ENCODE data around the gene VCL.
"Not testable (repeated sequence)": the region's sequence is repeated elsewhere in the genome, so short reads cannot be mapped to it uniquely, and the experiment has no call there.

Gene VCL

DNA sequence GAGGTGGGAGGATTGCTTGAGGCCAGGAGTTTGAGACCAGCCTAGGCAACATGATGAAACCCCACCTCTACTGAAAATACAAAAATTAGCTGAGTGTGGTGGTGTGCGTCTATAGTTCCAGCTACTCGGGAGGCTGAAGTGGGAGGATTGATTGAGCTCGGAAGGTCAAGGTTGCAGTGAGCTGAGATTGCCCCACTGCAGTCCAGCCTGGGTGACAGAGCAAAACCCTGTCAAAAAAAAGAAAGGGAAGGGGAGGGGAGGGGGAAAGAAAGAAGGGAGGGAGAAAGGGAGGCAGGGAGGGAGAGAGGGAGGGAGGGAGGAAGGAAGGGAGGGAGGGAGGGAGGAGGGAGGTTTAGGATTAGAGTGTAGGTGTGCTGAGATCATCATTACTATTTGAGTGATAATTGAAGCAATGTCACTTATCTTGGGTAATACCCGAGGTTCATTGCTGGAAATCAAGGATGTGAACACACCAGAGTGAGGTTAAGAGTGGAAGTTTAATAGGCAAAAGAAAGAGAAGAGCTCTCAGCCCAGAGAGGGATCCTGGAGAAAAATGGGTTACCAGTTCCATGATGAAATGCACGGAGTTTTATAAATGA, 27.6 kb downstream of the VCL start:
- Histone ChIP-seq H3K9me3 (ENCODE audit: control extremely low read depth in 1 of 5, control insufficient read depth in 4 of 5, insufficient read depth in 2 of 5, low read depth in 1 of 5, low read length in 4 of 5) (no peaks in the 10 kb centered on the region), H3K27ac (ENCODE audit: insufficient read depth in 1 of 2, low read depth in 1 of 2, low read length in 2 of 2, poor library complexity in 1 of 2, severe bottlenecking in 2 of 2) (no peak overlapping the region), H3K36me3 (ENCODE audit: control insufficient read depth in 4 of 4, insufficient read depth in 4 of 4, low read length in 3 of 4) (peaks cover 0 to 3% (median 0%) of the 10 kb centered on the region in 4 experiments), H3K27me3 (replicated peaks in 2 of 5; ENCODE audit: control insufficient read depth in 4 of 5, insufficient read depth in 5 of 5, low read length in 4 of 5) (no peaks in the 10 kb centered on the region), H3K4me1 (ENCODE audit: control extremely low read depth in 1 of 4, control insufficient read depth in 4 of 4, insufficient read depth in 4 of 4, low read length in 3 of 4) (peaks cover 2 to 36% (median 20%) of the 10 kb centered on the region in 4 experiments), H3K4me3 (ENCODE audit: control insufficient read depth in 1 of 7, extremely low read depth in 1 of 7, insufficient read depth in 4 of 7, low read depth in 2 of 7, low read length in 6 of 7) (no peak overlapping the region)
- ChIA-PET POLR2A (interaction anchor here (0.8 kb wide), 1 partner anchor 34 kb away, joined by 3 read pairs; no protein-coding TSS in a partner anchor), CTCF (interaction anchor here (1.2 to 2.5 kb wide), 3 partner anchors 11 to 85 kb away, joined by 4 to 11 read pairs (median 8); no protein-coding TSS in a partner anchor)
- 92% methylated on average over 4 of the region's 5 CpGs for WGBS (ENCODE audit: insufficient coverage)
- no peak for DNase-seq

DNA sequence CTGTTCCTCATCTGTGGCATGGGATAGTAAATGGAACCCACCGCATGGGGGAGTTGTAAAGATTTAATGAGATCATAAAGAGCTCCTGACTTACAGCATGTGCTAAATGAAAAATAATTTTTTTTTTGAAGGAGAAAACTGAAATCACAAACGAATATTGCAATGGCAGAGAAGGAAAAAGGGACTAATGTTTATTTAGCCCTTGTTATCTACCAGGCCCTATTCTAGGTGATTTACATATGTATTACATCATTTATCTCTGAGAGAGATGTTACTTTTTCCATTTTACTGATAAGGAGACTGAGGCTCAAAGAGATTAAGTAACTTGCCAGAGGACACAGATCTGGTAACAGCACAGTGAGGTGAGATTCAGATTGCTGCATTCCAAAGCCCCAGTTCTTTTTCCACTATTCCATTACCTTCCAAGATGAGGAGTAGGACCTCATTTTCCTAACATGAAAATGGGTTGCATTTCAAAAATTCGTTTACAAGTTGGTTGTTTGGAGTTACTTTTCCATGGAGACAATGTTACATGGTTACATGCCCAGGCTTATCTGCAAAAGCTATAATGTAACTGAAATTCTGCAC, 28.6 kb downstream of the VCL start:
- no peak overlapping the region for H3K27ac ChIP-seq (ENCODE audit: insufficient read depth in 1 of 2, low read depth in 1 of 2, low read length in 2 of 2, poor library complexity in 1 of 2, severe bottlenecking in 2 of 2)
- 69% methylated on average over 2 of the region's 3 CpGs for WGBS (ENCODE audit: insufficient coverage)
- CTCF ChIA-PET, result interaction anchor here (0.9 to 2.5 kb wide), 6 partner anchors 9 to 140 kb away, joined by 3 to 11 read pairs (median 4); no protein-coding TSS in a partner anchor

DNA sequence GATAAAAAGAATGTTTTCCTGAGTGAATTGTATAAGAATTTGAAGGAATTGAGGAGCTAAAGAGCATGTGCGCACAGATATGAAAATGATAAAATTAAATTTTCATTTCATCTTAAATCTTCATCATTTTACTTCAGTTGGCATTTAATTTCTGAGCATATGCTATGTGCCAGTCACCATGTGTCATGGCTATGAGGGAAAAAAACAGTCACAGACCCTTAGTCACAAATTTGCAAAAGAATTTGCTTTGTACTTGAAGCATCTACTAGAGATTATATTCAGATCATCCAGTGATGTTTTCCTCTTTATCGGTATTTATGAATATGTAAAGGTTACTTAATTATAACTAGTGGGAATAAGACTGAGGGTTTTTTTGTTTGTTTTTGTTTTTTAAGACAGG, 29.8 kb downstream of the VCL start:
- peaks cover 0 to 28% (median 16%) of the 10 kb centered on the region in 4 experiments for H3K4me1 ChIP-seq (ENCODE audit: control extremely low read depth in 1 of 4, control insufficient read depth in 4 of 4, insufficient read depth in 4 of 4, low read length in 3 of 4)
- POLR2A ChIA-PET, result no interaction called here

More for the DNA sequence above, 28.6 kb downstream of the VCL start:
- POLR2A ChIA-PET, result interaction anchor here (0.6 kb wide), 1 partner anchor 605 kb away, joined by 3 read pairs; no protein-coding TSS in a partner anchor
- H3K9me3 ChIP-seq (ENCODE audit: control extremely low read depth in 1 of 5, control insufficient read depth in 4 of 5, insufficient read depth in 2 of 5, low read depth in 1 of 5, low read length in 4 of 5), result no peaks in the 10 kb centered on the region
- no peak overlapping the region for H3K4me3 ChIP-seq (ENCODE audit: control insufficient read depth in 1 of 7, extremely low read depth in 1 of 7, insufficient read depth in 4 of 7, low read depth in 2 of 7, low read length in 6 of 7)
- H3K36me3 ChIP-seq (ENCODE audit: control insufficient read depth in 4 of 4, insufficient read depth in 4 of 4, low read length in 3 of 4), result peaks cover 0 to 3% (median 0%) of the 10 kb centered on the region in 4 experiments
- DNase-seq, result no peak
- no peaks in the 10 kb centered on the region for H3K27me3 ChIP-seq (replicated peaks in 2 of 5; ENCODE audit: control insufficient read depth in 4 of 5, insufficient read depth in 5 of 5, low read length in 4 of 5)
- H3K4me1 ChIP-seq (ENCODE audit: control extremely low read depth in 1 of 4, control insufficient read depth in 4 of 4, insufficient read depth in 4 of 4, low read length in 3 of 4), result peaks cover 2 to 32% (median 18%) of the 10 kb centered on the region in 4 experiments

GRCh38 chr10:74029943-74030342, 32.0 kb downstream of the VCL start:
- POLR2A ChIA-PET, result no interaction called here
- H3K27ac ChIP-seq (ENCODE audit: insufficient read depth in 1 of 2, low read depth in 1 of 2, low read length in 2 of 2, poor library complexity in 1 of 2, severe bottlenecking in 2 of 2), result no peak overlapping the region
- peaks cover 0 to 2% (median 0%) of the 10 kb centered on the region in 4 experiments for H3K36me3 ChIP-seq (ENCODE audit: control insufficient read depth in 4 of 4, insufficient read depth in 4 of 4, low read length in 3 of 4)
- H3K27me3 ChIP-seq (replicated peaks in 2 of 5; ENCODE audit: control insufficient read depth in 4 of 5, insufficient read depth in 5 of 5, low read length in 4 of 5), result no peaks in the 10 kb centered on the region
- H3K4me3 ChIP-seq (ENCODE audit: control insufficient read depth in 1 of 7, extremely low read depth in 1 of 7, insufficient read depth in 4 of 7, low read depth in 2 of 7, low read length in 6 of 7), result no peak overlapping the region
- H3K4me1 ChIP-seq (ENCODE audit: control extremely low read depth in 1 of 4, control insufficient read depth in 4 of 4, insufficient read depth in 4 of 4, low read length in 3 of 4), result peaks cover 3 to 31% (median 17%) of the 10 kb centered on the region in 4 experiments
- no peaks in the 10 kb centered on the region for H3K9me3 ChIP-seq (ENCODE audit: control extremely low read depth in 1 of 5, control insufficient read depth in 4 of 5, insufficient read depth in 2 of 5, low read depth in 1 of 5, low read length in 4 of 5)
- no peak for DNase-seq
- CTCF ChIA-PET, result interaction anchor here (0.7 to 1.7 kb wide), 5 partner anchors 9 to 90 kb away, joined by 3 to 4 read pairs (median 3); no protein-coding TSS in a partner anchor
- WGBS (ENCODE audit: insufficient coverage), result 100% methylated on average over 1 of the region's 1 CpG

More for the DNA sequence above, 29.8 kb downstream of the VCL start:
- CTCF ChIA-PET, result interaction anchor here (0.9 to 1.4 kb wide), 4 partner anchors 16 to 141 kb away, joined by 3 read pairs; no protein-coding TSS in a partner anchor
- WGBS (ENCODE audit: insufficient coverage), result no CpG with 5 or more reads among the region's 2 CpGs
- Histone ChIP-seq H3K9me3 (ENCODE audit: control extremely low read depth in 1 of 5, control insufficient read depth in 4 of 5, insufficient read depth in 2 of 5, low read depth in 1 of 5, low read length in 4 of 5) (no peaks in the 10 kb centered on the region), H3K27ac (ENCODE audit: insufficient read depth in 1 of 2, low read depth in 1 of 2, low read length in 2 of 2, poor library complexity in 1 of 2, severe bottlenecking in 2 of 2) (no peak overlapping the region), H3K36me3 (ENCODE audit: control insufficient read depth in 4 of 4, insufficient read depth in 4 of 4, low read length in 3 of 4) (peaks cover 0 to 3% (median 0%) of the 10 kb centered on the region in 4 experiments), H3K27me3 (replicated peaks in 2 of 5; ENCODE audit: control insufficient read depth in 4 of 5, insufficient read depth in 5 of 5, low read length in 4 of 5) (no peaks in the 10 kb centered on the region), H3K4me3 (ENCODE audit: control insufficient read depth in 1 of 7, extremely low read depth in 1 of 7, insufficient read depth in 4 of 7, low read depth in 2 of 7, low read length in 6 of 7) (no peak overlapping the region)
- no peak for DNase-seq

DNA sequence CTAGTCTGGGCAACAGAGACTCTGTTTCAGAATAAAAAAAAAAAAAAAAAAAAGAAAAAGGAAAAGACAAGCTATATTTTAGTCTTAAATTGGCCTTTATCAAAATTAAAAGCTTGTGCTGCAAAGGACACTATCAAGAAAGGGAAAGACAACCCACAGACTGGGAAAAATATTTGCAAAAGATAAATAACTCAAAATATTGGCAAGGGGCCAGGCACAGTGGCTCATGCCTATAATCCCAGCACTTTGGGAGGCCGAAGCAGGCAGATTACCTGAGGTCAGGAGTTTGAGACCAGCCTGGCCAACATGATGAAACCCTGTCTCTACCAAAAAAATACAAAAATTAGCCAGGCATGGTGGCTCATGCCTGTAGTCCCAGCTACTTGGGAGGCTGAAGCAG, 34.3 kb downstream of the VCL start:
- H3K27me3 ChIP-seq (replicated peaks in 2 of 5; ENCODE audit: control insufficient read depth in 4 of 5, insufficient read depth in 5 of 5, low read length in 4 of 5); H3K9me3 ChIP-seq (ENCODE audit: control extremely low read depth in 1 of 5, control insufficient read depth in 4 of 5, insufficient read depth in 2 of 5, low read depth in 1 of 5, low read length in 4 of 5); H3K27ac ChIP-seq (ENCODE audit: insufficient read depth in 1 of 2, low read depth in 1 of 2, low read length in 2 of 2, poor library complexity in 1 of 2, severe bottlenecking in 2 of 2); DNase-seq; H3K36me3 ChIP-seq (ENCODE audit: control insufficient read depth in 4 of 4, insufficient read depth in 4 of 4, low read length in 3 of 4); H3K4me3 ChIP-seq (ENCODE audit: control insufficient read depth in 1 of 7, extremely low read depth in 1 of 7, insufficient read depth in 4 of 7, low read depth in 2 of 7, low read length in 6 of 7): not testable (repeated sequence)
- 63% methylated on average over 1 of the region's 1 CpG for WGBS (ENCODE audit: insufficient coverage)
- POLR2A ChIA-PET, result interaction anchor here (0.7 kb wide), 1 partner anchor 52 kb away, joined by 3 read pairs; no protein-coding TSS in a partner anchor
- H3K4me1 ChIP-seq (ENCODE audit: control extremely low read depth in 1 of 4, control insufficient read depth in 4 of 4, insufficient read depth in 4 of 4, low read length in 3 of 4), result peaks cover 3 to 24% (median 16%) of the 10 kb centered on the region in 4 experiments
- CTCF ChIA-PET, result interaction anchor here (0.6 to 2.0 kb wide), 2 partner anchors 12 to 91 kb away, joined by 3 to 8 read pairs; no protein-coding TSS in a partner anchor

- ChIA-PET CTCF (interaction anchor here (0.9 to 3.8 kb wide), 10 partner anchors 9 to 147 kb away, joined by 3 to 13 read pairs (median 4); no protein-coding TSS in a partner anchor), POLR2A (no interaction called here)
- Histone ChIP-seq H3K9me3 (ENCODE audit: control extremely low read depth in 1 of 5, control insufficient read depth in 4 of 5, insufficient read depth in 2 of 5, low read depth in 1 of 5, low read length in 4 of 5) (no peaks in the 10 kb centered on the region), H3K4me1 (ENCODE audit: control extremely low read depth in 1 of 4, control insufficient read depth in 4 of 4, insufficient read depth in 4 of 4, low read length in 3 of 4) (peaks cover 6 to 27% (median 19%) of the 10 kb centered on the region in 4 experiments), H3K27me3 (replicated peaks in 2 of 5; ENCODE audit: control insufficient read depth in 4 of 5, insufficient read depth in 5 of 5, low read length in 4 of 5) (no peaks in the 10 kb centered on the region), H3K4me3 (ENCODE audit: control insufficient read depth in 1 of 7, extremely low read depth in 1 of 7, insufficient read depth in 4 of 7, low read depth in 2 of 7, low read length in 6 of 7) (no peak overlapping the region), H3K36me3 (ENCODE audit: control insufficient read depth in 4 of 4, insufficient read depth in 4 of 4, low read length in 3 of 4) (peaks cover 0 to 2% (median 0%) of the 10 kb centered on the region in 4 experiments), H3K27ac (ENCODE audit: insufficient read depth in 1 of 2, low read depth in 1 of 2, low read length in 2 of 2, poor library complexity in 1 of 2, severe bottlenecking in 2 of 2) (no peak overlapping the region)
- WGBS (ENCODE audit: insufficient coverage), result 78% methylated on average over 1 of the region's 3 CpGs
- DNase-seq, result no peak
These were observed 35.2 kb downstream of the VCL start for GRCh38 chr10:74032900-74033655.
